ENCODE data around the gene MIOX. TPM values are rescaled to one million over a fixed set of nuclear protein-coding genes. Genes with fewer than 3 reads are reported as not detected.

The MIOX gene
- total RNA-seq, 1 experiment from 2014 or later = 0.12 TPM

DNA sequence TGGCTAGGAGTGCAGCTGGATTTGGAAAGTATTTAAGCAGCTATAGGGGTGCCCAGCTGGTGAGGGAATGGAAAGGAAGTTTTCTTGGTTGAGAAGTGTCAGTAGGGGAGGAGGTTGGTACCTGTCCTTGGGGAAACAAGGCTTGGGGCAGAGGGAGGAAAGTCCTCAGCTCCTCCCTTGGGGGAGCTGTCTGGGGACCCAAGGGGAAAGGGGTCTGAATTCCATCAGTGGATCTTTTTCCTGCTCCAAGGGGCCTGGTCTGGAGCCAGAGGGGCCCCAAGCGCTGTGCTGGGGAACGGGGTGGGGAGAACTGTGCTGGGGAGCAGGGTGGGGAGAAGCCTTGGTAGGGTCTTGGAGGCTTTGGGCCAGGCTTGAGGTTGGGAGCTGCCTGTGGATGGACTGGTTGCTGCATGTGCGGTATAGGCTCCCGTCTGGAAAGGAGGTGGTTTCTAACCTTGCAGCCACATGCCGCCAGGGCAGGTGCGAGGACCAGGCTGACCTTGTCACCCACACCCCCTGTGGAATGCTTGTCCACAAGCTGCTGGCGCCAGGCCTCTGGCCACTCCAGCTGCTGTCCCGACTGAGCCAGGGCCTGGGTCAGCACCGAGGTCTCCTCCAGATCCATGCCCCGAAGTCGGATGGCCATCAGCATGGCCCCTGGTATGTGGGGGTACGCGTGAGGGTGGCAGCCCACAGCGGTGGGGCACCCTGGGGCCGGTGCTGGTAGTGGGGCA, 42.2 kb downstream of the MIOX start:
- no peak for DNase-seq (ENCODE audit: low read depth)

DNA sequence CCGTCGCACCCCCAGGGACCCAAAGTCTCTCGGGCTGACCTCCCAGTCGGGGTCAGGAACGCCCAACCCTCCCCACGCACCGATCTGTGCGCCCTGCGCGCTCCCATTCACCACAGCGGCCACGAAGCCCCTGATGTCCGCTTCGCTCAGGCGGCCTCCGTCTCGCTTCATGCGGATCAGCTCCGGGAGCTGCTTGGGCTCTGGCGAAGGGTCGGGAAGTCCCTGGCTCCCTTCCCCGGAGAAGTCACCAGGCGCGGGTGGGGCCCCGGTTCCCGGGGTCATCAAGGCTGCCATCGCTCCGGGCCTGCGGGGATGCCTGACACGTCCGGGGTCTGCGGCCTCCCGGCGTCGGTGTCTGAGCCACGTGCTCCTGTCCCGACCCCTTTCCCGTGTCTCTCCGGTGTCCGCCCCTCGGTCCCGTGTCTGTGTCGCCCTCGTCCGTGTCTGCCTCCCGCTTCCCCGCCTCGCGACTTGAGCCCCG, 42.8 kb downstream of the MIOX start:
- no peak for DNase-seq (ENCODE audit: low read depth)

DNA sequence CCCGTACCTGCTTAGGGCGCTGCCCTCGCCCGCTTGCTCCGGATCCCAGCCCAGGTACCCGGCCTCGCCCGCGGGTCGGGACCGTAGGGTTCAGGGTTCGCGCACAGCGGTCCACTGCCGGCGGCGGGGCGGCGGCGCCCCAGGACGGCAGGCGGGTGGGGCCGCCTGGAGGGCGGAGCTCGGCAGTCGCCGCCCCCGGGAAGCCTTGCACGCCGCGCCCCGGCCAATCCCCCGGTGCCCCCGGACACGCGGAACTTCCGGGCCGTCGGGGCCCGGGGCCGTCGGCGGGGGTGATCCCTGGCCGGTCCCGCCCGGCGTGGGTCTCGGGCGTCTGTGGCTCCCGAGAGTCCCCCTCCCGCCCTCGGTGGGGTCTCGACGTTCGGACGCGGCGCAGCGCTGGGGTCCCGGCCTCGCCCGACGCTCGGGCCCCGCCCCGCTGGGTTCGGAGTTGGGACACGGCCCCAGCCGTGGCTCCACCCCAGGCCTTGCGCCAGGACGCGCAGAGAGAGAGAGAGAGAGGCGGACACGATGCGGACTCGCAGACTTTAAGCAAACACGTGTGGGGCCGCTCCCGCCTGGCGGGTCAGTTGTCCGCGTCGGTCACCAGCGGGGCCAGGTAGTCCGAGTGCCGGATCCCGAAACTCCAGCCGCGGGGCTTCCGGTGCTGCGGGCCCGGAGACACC, 43.4 kb downstream of the MIOX start, which contains the start of gene TYMP:
TSS of gene TYMP (minus strand) at position 116 of the 683 bp plus-strand sequence. CDS start 303 bp downstream, outside the sequence.
- peak; percentile 83 for DNase-seq (ENCODE audit: low read depth)

DNA sequence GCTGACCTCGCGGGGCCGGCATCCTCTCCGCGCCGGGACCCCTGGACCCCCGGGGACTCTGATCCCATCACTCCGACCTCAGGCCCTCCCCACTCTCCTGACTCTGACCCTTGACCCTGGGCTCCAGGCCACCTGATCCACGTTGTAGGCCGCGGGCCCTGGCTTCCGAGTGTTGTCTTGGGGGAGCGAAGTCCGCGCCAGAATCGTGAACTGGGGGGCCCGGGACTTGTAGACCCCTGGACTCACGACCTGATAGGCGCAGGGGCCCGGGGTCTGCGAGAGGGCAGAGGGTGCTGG, 43.9 kb downstream of the MIOX start:
- DNase-seq (ENCODE audit: low read depth) = no peak

DNA sequence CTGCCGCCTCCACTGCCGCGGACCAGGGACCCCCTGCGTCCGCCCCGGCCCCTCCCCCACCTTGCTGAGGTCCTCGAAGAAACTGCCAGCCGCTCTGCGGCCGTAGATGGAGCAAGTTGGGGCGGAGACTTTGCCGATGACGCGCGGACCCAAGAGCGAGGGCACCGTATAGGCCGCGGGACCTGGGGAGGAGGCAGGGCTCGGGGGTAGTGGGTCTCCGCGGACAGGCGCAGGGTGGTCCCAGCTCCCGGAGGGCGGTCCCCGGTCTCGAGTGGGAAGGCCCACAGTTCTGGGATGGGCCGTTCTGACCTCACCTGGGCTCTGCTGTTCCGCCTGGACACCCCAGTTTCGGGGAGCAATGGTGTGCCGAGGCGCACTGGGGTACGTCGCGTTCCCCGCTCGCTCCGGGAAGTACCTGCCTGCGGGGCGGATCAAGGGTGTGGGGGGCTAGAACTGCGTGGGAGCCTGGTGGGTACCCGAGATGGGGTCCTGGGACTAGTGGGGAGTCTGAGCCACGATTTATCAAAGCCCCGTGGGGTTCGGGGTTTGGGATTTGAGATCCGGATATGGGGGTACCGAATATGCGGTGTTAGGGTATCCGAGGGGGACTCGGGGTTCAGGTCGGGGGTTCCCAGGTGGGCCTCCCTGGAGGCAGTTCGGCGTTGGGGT, 44.4 kb downstream of the MIOX start:
- DNase-seq (ENCODE audit: low read depth) = peak; percentile 78

DNA sequence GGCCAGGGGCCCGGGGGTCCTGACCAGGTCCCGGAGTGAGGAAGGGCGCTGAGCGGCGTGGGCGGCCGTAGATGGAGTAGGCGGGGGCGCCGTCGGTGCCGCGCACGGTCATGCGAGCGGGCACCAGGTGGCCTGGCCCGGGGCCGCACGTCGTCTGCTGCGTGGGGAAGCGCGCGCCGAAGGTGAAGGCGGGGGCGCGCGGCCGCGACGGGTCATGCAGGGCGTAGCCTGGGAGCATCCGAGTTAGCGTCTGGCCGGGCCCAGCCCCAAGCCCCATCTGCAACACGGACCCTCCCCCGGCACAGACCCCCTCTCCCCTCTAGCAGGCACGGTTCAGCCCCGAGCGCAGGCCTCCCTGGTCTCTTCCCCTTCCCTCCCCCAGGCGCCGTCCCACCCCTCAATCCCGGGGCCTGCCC, 44.9 kb downstream of the MIOX start:
- DNase-seq (ENCODE audit: low read depth) = peak; percentile 44

DNA sequence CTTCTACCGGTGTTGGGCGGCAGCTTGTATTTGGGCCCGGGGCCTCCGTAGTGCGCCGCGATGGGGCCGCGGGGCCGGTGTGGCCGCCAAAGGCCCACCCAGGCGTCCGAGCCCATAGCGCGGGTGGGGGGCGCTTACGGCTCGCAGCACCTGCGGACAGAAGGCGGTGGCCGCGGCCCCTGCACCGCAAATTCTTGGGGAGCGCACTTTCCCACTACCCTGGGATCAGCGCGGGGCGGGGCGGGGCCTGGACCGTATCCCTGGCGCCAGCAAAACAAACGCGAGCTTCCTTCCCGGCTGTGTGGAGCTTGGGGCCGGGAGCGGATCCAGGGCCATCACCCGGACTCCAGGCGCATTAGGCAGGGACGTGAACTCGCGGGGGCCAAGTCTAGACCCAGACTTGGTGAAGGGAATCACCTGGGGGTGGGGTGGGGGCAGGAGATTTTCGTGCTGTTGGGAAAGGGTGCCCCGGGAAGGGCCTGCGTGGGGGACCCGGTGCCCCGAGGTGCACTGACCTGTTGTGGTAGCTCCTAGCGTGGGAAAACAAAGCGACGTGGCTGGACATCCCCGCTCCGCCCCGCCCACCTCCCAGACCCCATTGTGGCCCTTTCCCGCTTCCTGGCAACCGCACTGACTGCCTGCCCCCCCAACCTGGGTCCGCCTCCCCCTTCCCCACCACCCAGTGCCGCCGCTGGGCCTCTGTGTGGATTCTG, 45.5 kb downstream of the MIOX start:
- DNase-seq (ENCODE audit: low read depth) = peak; percentile 72

DNA sequence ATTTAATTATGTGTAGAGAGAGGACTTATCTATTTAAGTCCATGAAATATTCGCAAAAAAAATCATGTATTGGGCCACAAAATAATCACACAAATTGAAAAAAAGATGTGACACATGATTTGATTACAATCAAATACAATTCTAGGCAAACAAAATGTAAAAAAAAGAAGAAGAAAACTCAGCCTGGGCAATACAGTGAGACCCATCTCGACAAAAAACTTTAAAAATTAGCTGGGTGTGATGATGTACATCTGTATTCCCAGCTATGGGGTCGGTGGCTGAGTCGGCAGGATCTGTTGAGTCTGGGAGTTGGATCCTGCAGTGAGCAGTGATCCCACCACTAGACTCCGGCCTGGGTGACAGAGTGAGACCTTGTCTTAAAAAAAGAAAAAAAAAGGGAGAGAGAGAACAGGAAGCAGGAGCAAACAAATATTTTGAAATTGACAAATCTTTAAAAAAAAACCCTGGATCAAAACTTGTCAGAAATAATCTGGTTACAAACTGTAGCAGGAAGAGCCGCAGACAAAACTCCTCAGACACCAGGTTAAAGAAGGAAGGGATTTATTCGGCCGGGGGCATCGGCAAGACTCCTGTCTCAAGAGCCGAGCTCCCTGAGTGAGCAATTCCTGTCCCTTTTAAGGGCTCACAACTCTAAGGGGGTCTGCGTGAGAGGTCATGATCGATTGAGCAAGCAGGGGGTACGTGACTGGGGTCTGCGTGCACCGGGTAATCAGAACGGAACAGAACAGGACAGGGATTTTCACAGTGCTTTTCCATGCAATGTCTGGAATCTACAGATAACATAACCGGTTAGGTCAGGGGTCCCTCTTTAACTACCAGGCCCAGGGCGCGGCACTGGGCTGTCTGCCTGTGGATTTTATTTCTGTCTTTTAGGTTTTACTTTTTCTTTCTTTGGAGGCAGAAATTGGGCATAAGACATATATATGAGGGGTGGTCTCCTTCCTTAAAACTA, 46.5 kb downstream of the MIOX start:
- DNase-seq (ENCODE audit: low read depth) = no peak

DNA sequence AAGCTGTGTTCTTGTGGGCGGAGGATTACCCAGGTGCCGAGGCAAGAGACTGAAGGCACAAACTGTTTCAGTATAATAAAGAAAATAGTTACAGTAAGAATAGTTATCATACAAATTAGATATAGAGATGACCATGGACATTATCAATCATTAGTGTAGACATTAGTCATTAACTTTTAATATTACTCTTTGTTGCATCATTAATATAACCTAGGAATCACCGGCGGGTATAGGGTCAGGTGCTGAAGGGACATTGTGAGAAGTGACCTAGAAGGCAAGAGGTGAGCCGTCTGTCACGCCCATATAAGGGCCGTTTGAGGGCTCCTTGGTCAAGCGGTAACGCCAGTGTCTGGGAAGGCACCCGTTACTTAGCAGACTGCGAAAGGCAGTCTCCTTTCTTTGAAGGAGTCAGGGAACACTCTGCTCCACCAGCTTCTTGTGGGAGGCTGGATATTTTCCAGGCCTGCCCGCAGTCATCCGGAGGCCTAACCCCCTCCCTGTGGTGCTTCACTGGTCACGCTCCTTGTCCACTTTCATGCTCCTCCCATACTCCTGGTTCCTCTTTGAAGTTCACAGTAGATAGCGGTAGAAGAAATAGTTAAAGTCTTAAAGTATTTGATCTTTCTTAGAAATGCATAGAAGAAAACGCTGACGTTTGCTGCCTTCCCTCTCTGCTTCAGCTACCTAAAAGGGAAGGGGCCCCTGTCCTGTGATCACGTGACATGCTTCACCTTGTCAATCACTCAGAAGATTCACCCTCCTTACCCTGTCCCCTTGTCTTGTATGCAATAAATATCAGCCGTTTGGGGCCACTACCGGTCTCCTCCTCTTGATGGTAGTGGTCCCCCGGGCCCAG, 47.4 kb downstream of the MIOX start:
- DNase-seq (ENCODE audit: low read depth) = peak; percentile 83

DNA sequence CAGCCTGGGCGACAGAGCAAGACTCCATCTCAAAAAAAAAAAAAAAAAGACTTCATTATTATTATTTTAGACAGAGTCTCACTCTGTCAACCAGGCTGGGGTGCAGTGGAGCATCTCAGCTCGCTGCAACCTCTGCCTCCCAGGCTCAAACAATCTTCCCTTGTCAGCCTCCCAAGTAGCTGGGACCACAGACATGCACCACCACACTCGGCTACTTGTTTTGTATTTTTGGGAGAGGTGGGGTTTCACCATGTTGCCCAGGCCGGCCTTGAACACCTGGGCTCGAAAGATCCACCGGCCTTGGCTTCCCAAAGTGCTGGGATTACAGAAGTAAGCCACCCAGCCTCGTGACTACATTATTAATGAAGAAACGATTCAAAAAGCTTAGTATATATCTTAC, 48.5 kb downstream of the MIOX start:
- DNase-seq (ENCODE audit: low read depth) = no peak

DNA sequence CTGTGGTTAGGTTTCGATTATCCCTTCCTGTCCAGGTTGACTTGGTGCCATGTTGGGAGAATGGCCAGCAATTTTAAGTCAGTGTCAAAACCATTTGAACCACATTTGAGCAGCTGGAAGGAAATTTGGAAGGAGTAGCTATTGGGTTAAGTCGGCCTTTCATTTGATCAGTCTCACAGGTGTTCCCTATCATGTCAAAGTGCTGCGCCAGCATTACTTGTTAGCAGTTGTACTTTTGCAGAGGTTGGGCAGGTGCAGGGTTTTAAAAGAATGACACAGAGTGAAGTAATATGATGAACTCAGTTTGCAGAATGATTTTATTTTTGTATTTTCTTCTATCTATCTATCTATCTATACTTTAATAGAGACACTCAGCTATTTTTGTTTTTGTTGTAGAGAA, 49.6 kb downstream of the MIOX start:
- no peak for DNase-seq (ENCODE audit: low read depth)

DNA sequence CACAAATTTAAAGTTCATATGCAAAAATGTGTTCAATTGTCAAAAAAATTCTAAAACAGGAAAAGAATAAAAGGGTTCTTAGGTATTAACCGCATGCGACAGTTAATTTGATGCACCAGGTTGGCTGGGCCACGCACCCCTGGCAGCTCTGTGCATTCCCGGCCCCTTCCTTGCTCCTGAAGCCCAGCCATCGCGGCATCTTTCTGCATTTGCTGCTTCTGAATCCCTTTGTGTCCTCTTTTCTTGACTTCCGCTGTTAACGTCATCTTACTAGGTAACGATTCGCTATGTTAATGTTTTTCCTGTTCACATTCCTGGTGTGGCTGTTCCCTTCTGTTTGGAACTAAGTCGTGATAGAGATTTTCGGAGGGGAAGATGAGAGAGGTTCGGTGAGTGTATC, 51.1 kb downstream of the MIOX start:
- DNase-seq (ENCODE audit: low read depth) = no peak

Other genes starting within 250 kb of the MIOX start
- gene TUBGCP6, start 241.8 kb upstream of the MIOX start, total RNA-seq (2014; rRNA removed; shearing (Covaris generic)) = 6.7 and 7.1 TPM in 2 replicates
- 4.2 and 5.0 TPM in 2 replicates for gene HDAC10, start 235.6 kb upstream of the MIOX start, total RNA-seq (2014; rRNA removed; shearing (Covaris generic))
- 6.7 and 13.2 TPM in 2 replicates for gene MAPK12, start 225.2 kb upstream of the MIOX start, total RNA-seq (2014; rRNA removed; shearing (Covaris generic))
- 1.8 TPM in 2 replicates for gene MAPK11, start 216.5 kb upstream of the MIOX start, total RNA-seq (2014; rRNA removed; shearing (Covaris generic))
- gene PLXNB2, start 179.2 kb upstream of the MIOX start, total RNA-seq (2014; rRNA removed; shearing (Covaris generic)) = 27.6 and 37.1 TPM in 2 replicates
- gene DENND6B, start 159.8 kb upstream of the MIOX start, total RNA-seq (2014; rRNA removed; shearing (Covaris generic)) = 0.68 and 2.2 TPM in 2 replicates
- 15.3 and 18.3 TPM in 2 replicates for gene PPP6R2, start 143.5 kb upstream of the MIOX start, total RNA-seq (2014; rRNA removed; shearing (Covaris generic))
- 21.5 and 34.1 TPM in 2 replicates for gene SBF1, start 11.8 kb upstream of the MIOX start, total RNA-seq (2014; rRNA removed; shearing (Covaris generic))
- 0.20 and 0.24 TPM in 2 replicates for gene ADM2, start 5.3 kb upstream of the MIOX start, total RNA-seq (2014; rRNA removed; shearing (Covaris generic))
- 20.5 and 24.9 TPM in 2 replicates for gene LMF2, start 20.8 kb downstream of the MIOX start, total RNA-seq (2014; rRNA removed; shearing (Covaris generic))
- 53.3 and 61.6 TPM in 2 replicates for gene NCAPH2, start 21.4 kb downstream of the MIOX start, total RNA-seq (2014; rRNA removed; shearing (Covaris generic))
- gene SCO2, start 38.7 kb downstream of the MIOX start, total RNA-seq (2014; rRNA removed; shearing (Covaris generic)) = 5.0 and 9.2 TPM in 2 replicates
- 16.5 and 27.5 TPM in 2 replicates for gene TYMP, start 43.2 kb downstream of the MIOX start, total RNA-seq (2014; rRNA removed; shearing (Covaris generic))
- gene KLHDC7B, start 59.0 kb downstream of the MIOX start, total RNA-seq (2014; rRNA removed; shearing (Covaris generic)) = not detected in 2 replicates
- not detected in 2 replicates for gene SYCE3, start 76.1 kb downstream of the MIOX start, total RNA-seq (2014; rRNA removed; shearing (Covaris generic))
- gene CPT1B, start 91.6 kb downstream of the MIOX start, total RNA-seq (2014; rRNA removed; shearing (Covaris generic)) = 4.8 and 5.0 TPM in 2 replicates
- 24.2 and 26.1 TPM in 2 replicates for gene CHKB, start 96.0 kb downstream of the MIOX start, total RNA-seq (2014; rRNA removed; shearing (Covaris generic))
- under 0.01 and 0.39 TPM in 2 replicates for gene MAPK8IP2, start 113.9 kb downstream of the MIOX start, total RNA-seq (2014; rRNA removed; shearing (Covaris generic))
- gene ARSA, start 141.3 kb downstream of the MIOX start, total RNA-seq (2014; rRNA removed; shearing (Covaris generic)) = 8.1 and 14.5 TPM in 2 replicates
- 0.10 and 0.12 TPM in 2 replicates for gene SHANK3, start 186.0 kb downstream of the MIOX start, total RNA-seq (2014; rRNA removed; shearing (Covaris generic))

All from RPMI7951 (cell line).